Right lobe of liver (tissue), 6 donors: Measurements from ENCODE around the gene PSIP1. TPM values are rescaled to one million over a fixed set of nuclear protein-coding genes. Genes with fewer than 3 reads are reported as not detected.

ENCODE experiments used
- ATAC-seq, 4 donors: fragments of 200-7000 bp; cut with Tn5 transposase; one replicate each; pipeline ENCODE4 v1.9.1; 2020; ENCODE audit warnings: mild to moderate bottlenecking in 4 of 4, moderate library complexity in 4 of 4
- DNase-seq, 3 donors: peaks; one replicate each; pipeline ENCODE4 v3.0.0-alpha.2; 2020
- H3K27ac ChIP-seq, 3 donors: fragments of 200-600 bp; one replicate each; pipeline ENCODE4 v1.8.0; 2022
- H3K27me3 ChIP-seq, 2 donors: fragments of 200-600 bp; one replicate each; pipeline ENCODE4 v1.8.0; 2022
- H3K36me3 ChIP-seq, 4 donors: fragments of 200-600 bp; sonication (generic) in 1 of 4; one replicate each; pipeline versions ENCODE4 v1.5.1 to v1.8.0; 2017 to 2022; ENCODE audit warnings: control low read depth in 1 of 4
- H3K4me1 ChIP-seq, 4 donors: fragments of 200-600 bp; sonication (generic) in 1 of 4; one replicate each; pipeline versions ENCODE4 v1.5.1 to v1.8.0; 2017 to 2022; ENCODE audit warnings: control low read depth in 1 of 4
- H3K4me3 ChIP-seq, 3 donors: fragments of 200-600 bp; one replicate each; pipeline ENCODE4 v1.8.0; 2022
- H3K9me3 ChIP-seq, 4 donors: fragments of 200-600 bp; sonication (generic) in 1 of 4; one replicate each; pipeline versions ENCODE4 v1.5.1 to v1.8.0; 2017 to 2022; ENCODE audit warnings: control low read depth in 1 of 4
- POLR2A ChIP-seq: fragments of 450-650 bp; IDR thresholded peaks from one replicate; pipeline ENCODE4 v1.6.1; 2017; ENCODE audit warnings: antibody characterized with exemption, mild to moderate bottlenecking
- WGBS: methylation state at CpG from one replicate; pipeline ENCODE4 v1.1.6; 2018; ENCODE audit warnings: low coverage, low lambda C conversion rate; ENCODE audit not compliant: insufficient coverage; ENCODE audit errors: missing lambda C conversion rate; 5-methylcytosine and 5-hydroxymethylcytosine counted together
- intact Hi-C, 2 donors: fragments of 100-400 bp; cut with DNase I; formaldehyde crosslinking; loops; one replicate each; pipeline versions ENCODE4 v1.11.2 to v1.14.1; 2022
- total RNA-seq, 6 experiments: library from RNA; depleted of rRNA in 2 of 6; stranded (reverse); fragments of >200 nt in 2 of 6; fragmentation: NEBNext Ultra II Directional in 3 of 6; extraction: Animal tissue kit (Norgen Biotek cat#: 25700) in 3 of 6; gene quantifications; one replicate each; pipeline versions ENCODE4 v1.1.0 to v1.2.4, GENCODE V29; 2016 to 2023
- TF ChIP-seq, protein P1 (sequence below), 4 donors: fragments of 200-600 bp in 3 of 4; fragments of 450-650 bp in 1 of 4; IDR thresholded peaks; one replicate each; pipeline versions ENCODE4 v1.5.1 to v1.8.0; 2016 to 2022; ENCODE audit warnings: antibody characterized with exemption in 4 of 4, mild to moderate bottlenecking in 2 of 4
- donor health status: DM: no; HTN: yes; CAD: no.
- donor health status: DM: no; HTN: no; CAD: no.
- donor health status: DM: no; HTN: no; CAD: no.
- donor health status: DM: no; HTN: yes; CAD: no.
- donor health status: DM: no; HTN: yes; CAD: no.

PSIP1 gene
- total RNA-seq, 6 experiments from 2014 or later: 8.4 to 19.0 (median 12.0) TPM

DNA sequence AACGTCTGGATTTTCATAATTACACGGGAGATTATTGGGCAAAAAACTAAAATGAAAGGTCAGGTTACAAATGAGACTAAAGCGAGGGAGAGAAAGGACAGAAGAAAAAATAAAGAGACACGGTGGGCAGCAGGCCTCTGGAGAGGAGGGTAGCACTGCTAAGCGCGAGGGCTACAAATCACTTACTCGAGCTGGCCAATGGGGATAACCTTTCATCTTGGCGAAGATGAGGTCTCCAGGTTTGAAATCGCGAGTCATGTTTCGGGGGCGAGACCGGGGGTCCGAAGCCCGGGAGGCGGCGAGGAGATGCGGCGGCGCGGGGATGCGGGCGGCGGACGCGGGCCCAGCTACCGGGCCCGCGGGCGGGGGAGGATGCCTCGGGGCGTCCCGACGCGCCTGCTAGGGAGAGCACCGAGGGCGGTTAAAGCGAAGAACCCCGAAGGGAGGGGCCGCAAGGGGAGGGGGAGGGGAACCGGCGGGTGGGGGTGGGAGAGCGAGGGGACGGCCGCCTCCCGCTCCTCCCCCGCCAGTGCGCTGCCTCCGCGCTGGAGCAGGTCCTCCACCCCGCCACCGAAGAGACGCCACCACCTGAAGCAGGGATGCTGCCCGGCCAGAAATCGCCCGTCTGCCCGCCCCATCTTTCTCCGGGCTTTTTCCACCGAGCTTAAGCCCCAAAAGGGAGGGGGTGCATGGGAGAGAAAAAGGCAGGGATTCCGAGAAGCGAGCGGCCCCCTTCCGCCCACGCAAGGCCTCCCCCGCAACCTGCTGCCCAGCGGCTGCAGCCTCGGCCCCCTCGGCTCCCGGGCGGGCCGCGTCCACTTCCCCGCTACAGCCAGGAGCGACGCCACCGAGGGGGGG, 610 bp downstream of the PSIP1 start:
- Histone ChIP-seq H3K27me3 (no peaks in the 10 kb centered on the region), H3K4me1 (peaks cover 0 to 9% (median 0%) of the 10 kb centered on the region in 4 donors), H3K9me3 (no peaks in the 10 kb centered on the region), H3K36me3 (peaks cover 0 to 23% (median 0%) of the 10 kb centered on the region in 4 donors), H3K4me3 (peak overlapping the region; percentile 84 to 97 (median 93)), H3K27ac (peak overlapping the region; percentile 82 to 90 (median 83))
- 6% methylated on average over 15 of the region's 76 CpGs for WGBS
- TF ChIP-seq, protein P1, sequence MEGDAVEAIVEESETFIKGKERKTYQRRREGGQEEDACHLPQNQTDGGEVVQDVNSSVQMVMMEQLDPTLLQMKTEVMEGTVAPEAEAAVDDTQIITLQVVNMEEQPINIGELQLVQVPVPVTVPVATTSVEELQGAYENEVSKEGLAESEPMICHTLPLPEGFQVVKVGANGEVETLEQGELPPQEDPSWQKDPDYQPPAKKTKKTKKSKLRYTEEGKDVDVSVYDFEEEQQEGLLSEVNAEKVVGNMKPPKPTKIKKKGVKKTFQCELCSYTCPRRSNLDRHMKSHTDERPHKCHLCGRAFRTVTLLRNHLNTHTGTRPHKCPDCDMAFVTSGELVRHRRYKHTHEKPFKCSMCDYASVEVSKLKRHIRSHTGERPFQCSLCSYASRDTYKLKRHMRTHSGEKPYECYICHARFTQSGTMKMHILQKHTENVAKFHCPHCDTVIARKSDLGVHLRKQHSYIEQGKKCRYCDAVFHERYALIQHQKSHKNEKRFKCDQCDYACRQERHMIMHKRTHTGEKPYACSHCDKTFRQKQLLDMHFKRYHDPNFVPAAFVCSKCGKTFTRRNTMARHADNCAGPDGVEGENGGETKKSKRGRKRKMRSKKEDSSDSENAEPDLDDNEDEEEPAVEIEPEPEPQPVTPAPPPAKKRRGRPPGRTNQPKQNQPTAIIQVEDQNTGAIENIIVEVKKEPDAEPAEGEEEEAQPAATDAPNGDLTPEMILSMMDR (IDR thresholded peaks at IDR 0.05): no peak
- TF ChIP-seq POLR2A: no peak
- intact Hi-C loops: no loop called here
- DNase-seq (peak; percentile 57 to 64 (median 59)), ATAC-seq (peak; percentile 71 to 79 (median 75))

DNA sequence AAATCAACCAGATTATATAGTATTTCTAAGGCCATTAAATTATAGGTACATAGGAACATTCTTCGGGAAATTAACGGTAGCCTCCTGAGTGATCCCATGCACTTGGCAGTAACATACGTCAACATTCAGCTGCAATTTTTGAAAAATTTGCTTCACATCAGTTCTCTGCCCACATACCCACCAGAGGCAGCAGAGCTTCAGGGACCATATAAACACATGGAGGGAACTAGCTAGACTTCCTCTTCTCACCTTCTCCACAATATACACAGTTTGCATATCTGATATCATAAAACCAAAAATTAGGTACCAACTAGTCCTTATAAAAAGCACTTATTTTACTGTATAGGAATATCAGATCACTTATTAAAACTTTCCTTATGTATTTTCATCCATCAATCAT, 4.8 kb downstream of the PSIP1 start:
- peaks cover 0 to 9% (median 0%) of the 10 kb centered on the region in 4 donors for H3K4me1 ChIP-seq
- H3K27ac ChIP-seq: no peak overlapping the region
- H3K4me3 ChIP-seq: no peak overlapping the region
- intact Hi-C loops: no loop called here
- TF ChIP-seq, protein P1 (IDR thresholded peaks at IDR 0.05): no peak
- TF ChIP-seq POLR2A: no peak
- no peak for DNase-seq
- no peaks in the 10 kb centered on the region for H3K9me3 ChIP-seq
- H3K36me3 ChIP-seq: peaks cover 0 to 30% (median 0%) of the 10 kb centered on the region in 4 donors
- WGBS: 82% methylated on average over 3 of the region's 3 CpGs
- no peak for ATAC-seq
- H3K27me3 ChIP-seq: no peaks in the 10 kb centered on the region

DNA sequence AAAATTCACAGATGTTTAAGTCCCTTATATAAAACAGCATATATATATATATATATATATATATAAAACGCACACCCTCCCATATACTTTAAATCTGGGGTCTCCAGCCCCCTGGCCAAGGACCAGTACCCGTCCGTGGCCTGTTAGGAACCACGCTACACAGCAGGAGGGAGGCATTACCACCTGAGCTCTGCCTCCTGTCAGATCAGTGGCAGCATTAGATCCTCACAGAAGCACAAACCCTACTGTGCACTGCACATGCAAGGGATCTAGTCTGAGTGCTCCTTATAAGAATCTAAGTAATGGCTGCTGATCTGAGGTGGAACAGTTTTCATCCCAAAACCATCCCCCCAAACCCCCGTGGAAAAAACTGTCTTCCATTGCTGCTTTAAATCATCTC, 9.0 kb downstream of the PSIP1 start:
- Histone ChIP-seq H3K27ac (no peak overlapping the region), H3K9me3 (no peaks in the 10 kb centered on the region), H3K36me3 (peaks cover 0 to 24% (median 0%) of the 10 kb centered on the region in 4 donors), H3K4me1 (no peaks in the 10 kb centered on the region), H3K27me3 (no peaks in the 10 kb centered on the region), H3K4me3 (no peak overlapping the region)
- DNase-seq (no peak), ATAC-seq (no peak)
- whole genome bisulfite sequencing: 87% methylated on average over 4 of the region's 5 CpGs
- TF ChIP-seq, protein P1 (IDR thresholded peaks at IDR 0.05): no peak
- no peak for TF ChIP-seq POLR2A
- intact Hi-C loops: no loop called here

DNA sequence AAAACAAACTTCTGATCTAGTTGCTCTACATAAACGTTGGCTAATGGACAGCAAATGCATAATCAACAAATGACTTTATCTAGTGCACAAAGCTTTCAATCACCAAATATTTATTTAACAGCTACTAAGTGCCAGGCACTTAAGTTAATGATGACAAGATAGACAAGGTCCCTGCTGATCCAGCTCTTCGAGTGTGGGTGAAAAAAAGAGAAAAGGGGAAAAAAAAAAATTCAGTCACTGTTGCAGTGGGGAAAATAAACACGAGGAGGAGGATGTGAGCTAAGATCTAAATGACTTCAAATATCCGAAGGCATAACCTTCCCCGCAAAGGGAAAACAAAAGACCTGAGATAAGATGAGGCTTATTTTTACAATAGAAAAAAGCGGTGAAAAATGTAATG, 9.6 kb downstream of the PSIP1 start:
- WGBS: 56% methylated on average over 6 of the region's 6 CpGs
- no peak for DNase-seq
- intact Hi-C loops: no loop called here

More for the DNA sequence above, 9.6 kb downstream of the PSIP1 start:
- no peaks in the 10 kb centered on the region for H3K9me3 ChIP-seq
- H3K36me3 ChIP-seq: peaks cover 0 to 17% (median 0%) of the 10 kb centered on the region in 4 donors
- no peaks in the 10 kb centered on the region for H3K4me1 ChIP-seq
- no peaks in the 10 kb centered on the region for H3K27me3 ChIP-seq
- no peak overlapping the region for H3K4me3 ChIP-seq
- no peak overlapping the region for H3K27ac ChIP-seq
- no peak for ATAC-seq
- TF ChIP-seq, protein P1 (IDR thresholded peaks at IDR 0.05): no peak
- TF ChIP-seq POLR2A: no peak
